GM19395 (cell line): Measurements from ENCODE around the gene PRKG2.

Experiments used
- ATAC-seq: cut with Tn5 transposase; IDR thresholded peaks from one replicate; pipeline ENCODE4 v1.9.1; 2021; ENCODE audit warnings: mild to moderate bottlenecking, moderate library complexity; ENCODE audit not compliant: unreplicated experiment

Gene PRKG2

GRCh38 chr4:81218206-81218605 is 3.2 kb upstream of the PRKG2 start:
- no peak for ATAC-seq

GRCh38 chr4:81217779-81218178 is 2.8 kb upstream of the PRKG2 start:
- ATAC-seq, result no peak

- no peak for ATAC-seq
These were observed 909 bp upstream of the PRKG2 start for GRCh38 chr4:81215931-81216330.

GRCh38 chr4:81214144-81214880 is 710 bp downstream of the PRKG2 start:
- no peak for ATAC-seq

GRCh38 chr4:81213671-81214070 is 1.4 kb downstream of the PRKG2 start:
- ATAC-seq, result no peak

- ATAC-seq, result no peak
These were observed 3.1 kb downstream of the PRKG2 start for GRCh38 chr4:81211956-81212355.

GRCh38 chr4:81207828-81208227 is 7.2 kb downstream of the PRKG2 start:
- ATAC-seq, result no peak

GRCh38 chr4:81205302-81205701 is 9.7 kb downstream of the PRKG2 start:
- ATAC-seq, result no peak

GRCh38 chr4:81204571-81204970 is 10.5 kb downstream of the PRKG2 start:
- no peak for ATAC-seq

- ATAC-seq, result no peak
These were observed 15.2 kb downstream of the PRKG2 start for GRCh38 chr4:81199831-81200230.

GRCh38 chr4:81198609-81199008 is 16.4 kb downstream of the PRKG2 start:
- ATAC-seq, result no peak

- ATAC-seq, result no peak
These were observed 17.0 kb downstream of the PRKG2 start for GRCh38 chr4:81197864-81198524.

GRCh38 chr4:81196126-81196650 is 18.8 kb downstream of the PRKG2 start:
- ATAC-seq, result no peak

- ATAC-seq, result no peak
These were observed 19.5 kb downstream of the PRKG2 start for GRCh38 chr4:81195475-81195874.

GRCh38 chr4:81194286-81194685 is 20.7 kb downstream of the PRKG2 start:
- no peak for ATAC-seq

- ATAC-seq, result no peak
These were observed 34.1 kb downstream of the PRKG2 start for GRCh38 chr4:81180916-81181315.

- ATAC-seq, result no peak
These were observed 35.7 kb downstream of the PRKG2 start for GRCh38 chr4:81179326-81179725.

- no peak for ATAC-seq
These were observed 41.8 kb downstream of the PRKG2 start for GRCh38 chr4:81173213-81173612.

GRCh38 chr4:81166458-81167160 is 48.4 kb downstream of the PRKG2 start:
- no peak for ATAC-seq

GRCh38 chr4:81165861-81166430 is 49.1 kb downstream of the PRKG2 start:
- no peak for ATAC-seq

GRCh38 chr4:81164623-81165416 is 50.2 kb downstream of the PRKG2 start:
- ATAC-seq, result no peak
